Activated naive CD4-positive, alpha-beta T cell treated with anti-CD3 and anti-CD28 coated beads for 36 hours (primary cell): ENCODE results near the gene CTAG1A. TPM values are rescaled to one million over a fixed set of nuclear protein-coding genes. Genes with fewer than 3 reads are reported as not detected.
"Not testable (repeated sequence)": the region's sequence is repeated elsewhere in the genome, so short reads cannot be mapped to it uniquely, and the experiment has no call there.

Experiments
- CTCF ChIA-PET: fragments of 350-600 bp; sonication (Branson Sonifier 250); formaldehyde crosslinking; loops from one replicate; lab custom pipeline; 2021; ENCODE audit warnings: antibody characterized with exemption; lab: Charles Lee
- DNase-seq: peaks from one replicate; pipeline ENCODE4 v3.0.0-alpha.2; 2020
- H3K27ac Mint-ChIP-seq: one replicate; pipeline ENCODE4 v1.8.0; 2021; ENCODE audit warnings: mild to moderate bottlenecking, mixed read lengths
- H3K27me3 Mint-ChIP-seq: one replicate; pipeline ENCODE4 v1.8.0; 2021; ENCODE audit warnings: low read depth, mixed read lengths
- H3K36me3 Mint-ChIP-seq: one replicate; pipeline ENCODE4 v1.8.0; 2021; ENCODE audit warnings: low read depth, mixed read lengths
- H3K4me1 Mint-ChIP-seq: one replicate; pipeline ENCODE4 v1.8.0; 2021; ENCODE audit warnings: low read depth, mixed read lengths
- H3K4me3 Mint-ChIP-seq: one replicate; pipeline ENCODE4 v1.8.0; 2021; ENCODE audit warnings: mild to moderate bottlenecking, moderate library complexity, mixed read lengths
- H3K9me3 Mint-ChIP-seq: one replicate; pipeline ENCODE4 v1.8.0; 2021; ENCODE audit warnings: mixed read lengths
- intact Hi-C: fragments of 100-400 bp; cut with micrococcal nuclease; formaldehyde crosslinking; loops from one replicate; pipeline ENCODE4 v1.15.1; 2023
- total RNA-seq, 2 experiments: library from RNA; stranded (reverse); gene quantifications; one replicate each; pipeline ENCODE4 v1.2.3, GENCODE V29; 2021

The CTAG1A gene
- total RNA-seq, 2 experiments from 2014 or later: not detected

- no peak for DNase-seq
- Mint-ChIP-seq H3K27ac (no peak overlapping the region), H3K4me1 (peaks cover 2% of the 10 kb centered on the region), H3K36me3 (no peaks in the 10 kb centered on the region), H3K9me3 (no peaks in the 10 kb centered on the region), H3K27me3 (no peaks in the 10 kb centered on the region), H3K4me3 (no peak overlapping the region)
- intact Hi-C loops: no loop called here
- CTCF ChIA-PET: interaction anchor here (0.6 to 0.7 kb wide), 2 partner anchors 145 to 180 kb away, joined by 3 to 4 read pairs; no protein-coding TSS in a partner anchor
These were observed 18.8 kb downstream of the CTAG1A start for GRCh38 chrX:154603438-154604430.

GRCh38 chrX:154605566-154605965 lies 20.6 kb downstream of the CTAG1A start:
- Mint-ChIP-seq H3K9me3 (no peaks in the 10 kb centered on the region), H3K4me1 (no peaks in the 10 kb centered on the region), H3K36me3 (no peaks in the 10 kb centered on the region), H3K27ac (no peak overlapping the region), H3K27me3 (no peaks in the 10 kb centered on the region), H3K4me3 (no peak overlapping the region)
- DNase-seq: no peak
- CTCF ChIA-PET: no interaction called here
- intact Hi-C loops: no loop called here

DNA sequence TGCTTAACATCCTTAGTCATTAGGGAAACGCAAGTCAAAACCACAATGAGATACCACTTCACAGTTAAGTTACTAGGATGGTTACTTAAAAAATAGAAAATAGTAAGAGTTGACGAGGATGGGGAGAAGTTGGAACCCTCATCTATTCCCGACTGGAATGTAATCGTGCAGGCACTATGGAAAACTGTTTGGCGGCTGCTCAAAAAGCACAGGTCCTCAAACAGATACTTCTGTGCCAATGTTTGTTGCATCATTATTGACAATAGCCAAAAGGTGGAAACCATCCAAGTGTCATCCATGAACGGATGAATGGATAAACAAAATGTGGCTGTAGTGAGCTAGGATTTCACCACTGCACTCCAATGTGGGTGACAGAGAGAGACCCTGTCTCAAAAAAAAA lies 22.4 kb downstream of the CTAG1A start:
- CTCF ChIA-PET: no interaction called here
- Mint-ChIP-seq H3K27me3 (no peaks in the 10 kb centered on the region), H3K4me3 (no peak overlapping the region), H3K9me3 (no peaks in the 10 kb centered on the region), H3K4me1 (no peaks in the 10 kb centered on the region), H3K36me3 (no peaks in the 10 kb centered on the region), H3K27ac (no peak overlapping the region)
- DNase-seq: no peak
- intact Hi-C loops: no loop called here

- H3K9me3 Mint-ChIP-seq, H3K4me3 Mint-ChIP-seq, H3K36me3 Mint-ChIP-seq, H3K27ac Mint-ChIP-seq, H3K27me3 Mint-ChIP-seq, H3K4me1 Mint-ChIP-seq, intact Hi-C loops, DNase-seq, CTCF ChIA-PET: not testable (repeated sequence)
These were observed 23.0 kb downstream of the CTAG1A start for GRCh38 chrX:154607976-154608375.

GRCh38 chrX:154608823-154609222 lies 23.9 kb downstream of the CTAG1A start:
- DNase-seq, CTCF ChIA-PET, H3K36me3 Mint-ChIP-seq, H3K27ac Mint-ChIP-seq, H3K4me3 Mint-ChIP-seq, H3K9me3 Mint-ChIP-seq, H3K4me1 Mint-ChIP-seq, H3K27me3 Mint-ChIP-seq, intact Hi-C loops: not testable (repeated sequence)

DNA sequence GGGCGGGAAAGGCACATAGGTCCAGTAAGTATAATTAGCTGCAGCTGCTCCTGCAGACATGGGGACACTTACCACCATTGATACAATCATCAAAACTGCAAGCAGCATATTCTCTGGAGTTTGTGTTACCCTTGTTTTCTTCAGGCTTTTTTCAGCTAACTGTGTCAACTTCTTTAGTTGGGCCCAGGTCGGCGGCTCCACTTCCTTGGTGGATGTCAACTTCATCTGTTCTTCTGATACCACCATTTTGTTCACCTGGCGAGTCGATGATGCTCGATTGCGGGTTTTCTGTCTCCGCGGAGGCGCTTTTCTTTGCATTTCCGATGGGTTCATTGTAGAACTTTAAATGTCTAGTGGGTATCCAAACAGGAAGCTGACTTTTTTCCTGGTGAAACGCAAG lies 26.2 kb downstream of the CTAG1A start:
- H3K4me3 Mint-ChIP-seq, intact Hi-C loops, H3K27me3 Mint-ChIP-seq, CTCF ChIA-PET, H3K9me3 Mint-ChIP-seq, H3K36me3 Mint-ChIP-seq, DNase-seq, H3K27ac Mint-ChIP-seq, H3K4me1 Mint-ChIP-seq: not testable (repeated sequence)

DNA sequence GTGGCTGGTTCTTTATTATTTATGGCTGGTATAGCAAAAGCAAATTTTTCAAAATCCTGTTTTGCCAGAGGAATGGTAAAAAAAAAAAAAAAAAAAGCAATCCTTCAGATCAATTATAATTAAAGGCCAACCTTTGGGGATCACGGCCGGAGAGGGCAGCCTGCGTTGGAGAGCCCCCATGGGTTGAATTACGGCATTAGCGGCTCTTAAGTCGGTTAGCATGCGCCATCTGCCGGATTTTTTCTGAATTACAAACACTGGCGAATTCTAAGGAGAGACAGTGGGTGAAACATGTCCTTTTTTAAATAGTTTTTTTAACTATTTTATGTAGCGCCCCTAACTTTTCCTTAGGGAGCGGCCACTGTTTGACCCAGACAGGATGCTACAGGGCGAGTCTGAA lies 28.7 kb downstream of the CTAG1A start:
- H3K9me3 Mint-ChIP-seq, H3K4me3 Mint-ChIP-seq, H3K4me1 Mint-ChIP-seq, CTCF ChIA-PET, H3K27ac Mint-ChIP-seq, DNase-seq, H3K27me3 Mint-ChIP-seq, H3K36me3 Mint-ChIP-seq, intact Hi-C loops: not testable (repeated sequence)

DNA sequence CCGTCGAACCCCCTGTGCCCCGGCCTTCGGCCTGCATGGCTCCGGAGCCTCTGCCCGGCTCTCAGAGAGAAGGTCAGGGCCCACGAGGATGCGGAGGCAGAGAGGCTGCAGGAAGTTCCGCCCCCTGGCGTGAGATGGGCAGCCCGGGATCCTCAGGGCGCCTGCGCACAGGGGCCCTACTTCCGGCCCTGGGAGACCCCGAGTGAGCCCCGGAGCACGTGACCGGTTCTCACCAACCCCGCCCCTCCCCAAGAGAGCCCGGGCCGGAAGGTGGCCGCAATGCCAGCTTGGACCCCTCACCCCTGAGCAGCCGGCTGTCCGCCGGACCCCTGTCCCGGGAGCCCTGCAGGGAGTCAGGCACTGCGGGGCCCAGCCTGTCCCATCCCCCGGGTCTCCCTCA lies 34.2 kb downstream of the CTAG1A start, which contains the start of gene CTAG1B:
TSS of gene CTAG1B (minus strand) at position 101 of the 400 bp plus-strand sequence. CDS start at position 37, 64 bp downstream.
- DNase-seq, H3K4me1 Mint-ChIP-seq, H3K27me3 Mint-ChIP-seq, H3K36me3 Mint-ChIP-seq, H3K4me3 Mint-ChIP-seq, CTCF ChIA-PET, H3K27ac Mint-ChIP-seq, H3K9me3 Mint-ChIP-seq, intact Hi-C loops: not testable (repeated sequence)

DNA sequence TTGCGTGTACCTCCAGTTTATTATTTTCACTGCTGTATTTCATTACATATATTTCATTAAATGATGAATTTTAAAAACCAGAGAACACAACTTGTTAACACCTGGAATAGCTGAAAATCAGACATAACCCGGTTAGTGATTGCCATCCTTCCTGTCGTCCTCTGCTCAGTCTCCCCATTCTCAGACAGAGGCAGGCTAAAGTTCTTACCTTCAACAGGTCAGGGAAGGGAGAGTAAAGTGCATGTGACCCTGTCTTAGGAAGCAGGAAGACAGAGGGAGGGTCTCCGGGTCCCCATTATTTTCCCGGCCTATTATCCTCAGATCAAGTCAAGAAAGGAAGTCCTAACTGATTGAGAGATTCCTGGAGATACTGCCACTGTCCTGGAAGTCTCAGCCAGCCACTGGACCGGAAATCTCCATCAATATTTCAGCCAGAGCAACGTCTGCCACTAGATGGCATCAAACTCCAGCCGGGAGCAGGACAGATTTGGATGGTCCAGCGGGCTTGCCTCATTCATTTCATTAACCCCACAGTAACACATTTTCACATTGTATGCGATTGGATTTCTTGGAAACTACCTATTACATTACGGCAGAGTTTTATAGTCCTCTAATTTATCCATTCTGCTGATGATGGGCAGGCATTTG lies 36.0 kb downstream of the CTAG1A start:
- H3K4me1 Mint-ChIP-seq, H3K27me3 Mint-ChIP-seq, H3K4me3 Mint-ChIP-seq, intact Hi-C loops, H3K9me3 Mint-ChIP-seq, H3K27ac Mint-ChIP-seq, CTCF ChIA-PET, H3K36me3 Mint-ChIP-seq, DNase-seq: not testable (repeated sequence)

DNA sequence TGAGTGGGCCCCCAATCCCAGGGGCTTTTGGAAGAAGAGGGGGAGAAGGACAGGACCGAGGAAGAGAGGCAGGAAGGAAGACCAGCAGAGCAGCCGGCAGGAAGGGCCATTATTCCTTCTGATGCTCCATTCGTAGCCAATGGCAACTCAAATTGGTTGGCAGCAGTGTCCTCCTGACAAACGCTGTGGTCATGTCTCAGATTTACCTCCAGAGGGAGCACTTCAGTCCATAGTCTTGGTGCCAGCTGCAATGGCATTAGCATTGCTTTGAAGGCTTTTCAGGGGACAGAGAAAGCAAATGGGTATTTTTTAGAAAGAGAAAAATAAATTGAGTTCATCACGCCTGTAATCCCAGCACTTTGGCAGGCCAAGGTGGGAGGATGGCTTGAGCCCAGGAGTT lies 44.0 kb downstream of the CTAG1A start:
- DNase-seq, H3K27me3 Mint-ChIP-seq, H3K4me1 Mint-ChIP-seq, H3K27ac Mint-ChIP-seq, CTCF ChIA-PET, H3K9me3 Mint-ChIP-seq, intact Hi-C loops, H3K4me3 Mint-ChIP-seq, H3K36me3 Mint-ChIP-seq: not testable (repeated sequence)

GRCh38 chrX:154630949-154631348 lies 46.0 kb downstream of the CTAG1A start:
- H3K4me1 Mint-ChIP-seq, DNase-seq, H3K4me3 Mint-ChIP-seq, H3K9me3 Mint-ChIP-seq, CTCF ChIA-PET, intact Hi-C loops, H3K27me3 Mint-ChIP-seq, H3K36me3 Mint-ChIP-seq, H3K27ac Mint-ChIP-seq: not testable (repeated sequence)

GRCh38 chrX:154633661-154634060 lies 48.7 kb downstream of the CTAG1A start:
- H3K27me3 Mint-ChIP-seq, H3K4me1 Mint-ChIP-seq, DNase-seq, H3K36me3 Mint-ChIP-seq, H3K4me3 Mint-ChIP-seq, intact Hi-C loops, H3K9me3 Mint-ChIP-seq, H3K27ac Mint-ChIP-seq, CTCF ChIA-PET: not testable (repeated sequence)
